Thyroid gland (tissue), 4 donors: ENCODE data around the gene FBXL13. TPM values are rescaled to one million over a fixed set of nuclear protein-coding genes. Genes with fewer than 3 reads are reported as not detected.

Source experiments
- DNase-seq, 2 donors: peaks; one replicate each; pipeline ENCODE4 v3.0.0-alpha.2; 2019
- H3K27ac ChIP-seq, 3 donors: fragments of 200-600 bp; sonication (generic); 1 replicate in 2 of 3; 2 replicates in 1 of 3; pipeline ENCODE4 v1.5.1; 2016 to 2019; ENCODE audit warnings: mild to moderate bottlenecking in 1 of 3, moderate library complexity in 1 of 3
- H3K27me3 ChIP-seq: fragments of 200-600 bp; sonication (generic); one replicate; pipeline ENCODE4 v1.5.1; 2019
- H3K36me3 ChIP-seq, 2 donors: fragments of 200-600 bp; sonication (generic); one replicate each; pipeline ENCODE4 v1.5.1; 2016 to 2019
- H3K4me1 ChIP-seq, 2 donors: fragments of 200-600 bp; sonication (generic); one replicate each; pipeline ENCODE4 v1.5.1; 2017 to 2019
- H3K4me3 ChIP-seq, 3 donors: fragments of 200-600 bp; sonication (generic); replicated peaks in 1 of 3; 1 replicate in 2 of 3; 2 replicates in 1 of 3; pipeline ENCODE4 v1.5.1; 2016; ENCODE audit warnings: mild to moderate bottlenecking in 1 of 3
- H3K9me3 ChIP-seq: fragments of 200-600 bp; sonication (generic); one replicate; pipeline ENCODE4 v1.5.1; 2017
- CTCF ChIP-seq, 6 experiments: fragments of 200-600 bp in 3 of 6; fragments of 450-650 bp in 3 of 6; sonication (generic) in 3 of 6; IDR thresholded peaks; one replicate each; pipeline ENCODE4 v1.5.1; 2016 to 2019; ENCODE audit warnings: antibody characterized with exemption in 6 of 6, mild to moderate bottlenecking in 2 of 6, inconsistent platforms in 1 of 6, moderate library complexity in 1 of 6
- POLR2A ChIP-seq, 2 donors: fragments of 450-650 bp; IDR thresholded peaks; one replicate each; pipeline ENCODE4 v1.6.1; 2017; ENCODE audit warnings: antibody characterized with exemption in 2 of 2, mild to moderate bottlenecking in 2 of 2, moderate library complexity in 1 of 2
- WGBS, 2 donors: methylation state at CpG; one replicate each; pipeline ENCODE4 v1.1.5; 2017; 5-methylcytosine and 5-hydroxymethylcytosine counted together
- intact Hi-C: fragments of 100-400 bp; cut with DNase I; formaldehyde crosslinking; loops from one replicate; pipeline ENCODE4 v1.15.1; 2023
- total RNA-seq, 4 donors: library from RNA; depleted of rRNA; stranded (reverse); fragments of >200 nt; gene quantifications; one replicate each; pipeline ENCODE4 v1.2.3, GENCODE V29; 2016

Gene FBXL13
- total RNA-seq, 4 donors from 2014 or later, result 4.2 to 9.6 (median 5.0) TPM

GRCh38 chr7:102976493-102976892 lies 98.1 kb downstream of the FBXL13 start:
- H3K9me3 ChIP-seq, result no peaks in the 10 kb centered on the region
- no peaks in the 10 kb centered on the region for H3K36me3 ChIP-seq
- 95 to 96% methylated on average over 8 of the region's 8 CpGs for WGBS, 2 donors
- no peaks in the 10 kb centered on the region for H3K4me1 ChIP-seq
- H3K4me3 ChIP-seq, result no peak overlapping the region
- no peaks in the 10 kb centered on the region for H3K27me3 ChIP-seq
- intact Hi-C loops, result no loop called here
- TF ChIP-seq CTCF (IDR thresholded peaks at IDR 0.05), result no peak
- DNase-seq, result no peak
- no peak overlapping the region for H3K27ac ChIP-seq

- no peaks in the 10 kb centered on the region for H3K9me3 ChIP-seq
- intact Hi-C loops, result no loop called here
- WGBS, 2 donors, result 86 to 91% methylated on average over 7 to 8 of the region's 8 CpGs
- TF ChIP-seq CTCF (IDR thresholded peaks at IDR 0.05), result no peak
- TF ChIP-seq POLR2A (IDR thresholded peaks at IDR 0.05), result no peak
- H3K4me3 ChIP-seq, result no peak overlapping the region
- no peaks in the 10 kb centered on the region for H3K4me1 ChIP-seq
- no peak for DNase-seq
- no peaks in the 10 kb centered on the region for H3K36me3 ChIP-seq
- no peaks in the 10 kb centered on the region for H3K27me3 ChIP-seq
- no peak overlapping the region for H3K27ac ChIP-seq
Observed at GRCh38 chr7:102975854-102976253, 98.7 kb downstream of the FBXL13 start.

- intact Hi-C loops, result no loop called here
Observed at GRCh38 chr7:102974366-102975236, 100.0 kb downstream of the FBXL13 start.

GRCh38 chr7:102973096-102973802 lies 101.3 kb downstream of the FBXL13 start:
- no peaks in the 10 kb centered on the region for H3K27me3 ChIP-seq
- H3K4me1 ChIP-seq, result no peaks in the 10 kb centered on the region
- intact Hi-C loops, result no loop called here
- 91 to 94% methylated on average over 23 of the region's 23 CpGs for WGBS, 2 donors
- H3K36me3 ChIP-seq, result no peaks in the 10 kb centered on the region
- no peak overlapping the region for H3K4me3 ChIP-seq
- H3K9me3 ChIP-seq, result no peaks in the 10 kb centered on the region
- no peak for DNase-seq
- H3K27ac ChIP-seq, result no peak overlapping the region
- TF ChIP-seq POLR2A (IDR thresholded peaks at IDR 0.05), result no peak
- no peak for TF ChIP-seq CTCF (IDR thresholded peaks at IDR 0.05)

More at GRCh38 chr7:102974366-102975236, 100.0 kb downstream of the FBXL13 start:
- DNase-seq, result no peak
- Histone ChIP-seq H3K27me3 (no peaks in the 10 kb centered on the region), H3K9me3 (no peaks in the 10 kb centered on the region), H3K4me3 (no peak overlapping the region), H3K4me1 (no peaks in the 10 kb centered on the region), H3K27ac (no peak overlapping the region), H3K36me3 (no peaks in the 10 kb centered on the region)
- 93% methylated on average over 15 of the region's 15 CpGs for WGBS, 2 donors
- no peak for TF ChIP-seq CTCF (IDR thresholded peaks at IDR 0.05)
- no peak for TF ChIP-seq POLR2A (IDR thresholded peaks at IDR 0.05)

- no peaks in the 10 kb centered on the region for H3K27me3 ChIP-seq
- no peak overlapping the region for H3K27ac ChIP-seq
- intact Hi-C loops, result no loop called here
- TF ChIP-seq POLR2A (IDR thresholded peaks at IDR 0.05), result no peak
- TF ChIP-seq CTCF (IDR thresholded peaks at IDR 0.05), result no peak
- H3K4me1 ChIP-seq, result no peaks in the 10 kb centered on the region
- H3K4me3 ChIP-seq, result no peak overlapping the region
- no peaks in the 10 kb centered on the region for H3K9me3 ChIP-seq
- no peak for DNase-seq
- no peaks in the 10 kb centered on the region for H3K36me3 ChIP-seq
Observed at GRCh38 chr7:102967798-102968197, 106.8 kb downstream of the FBXL13 start.
